Stimulated activated CD8-positive, alpha-beta memory T cell treated with anti-CD3 and anti-CD28 coated beads, Interleukin-7, amount 100 ng/mL, for 48 hours (primary cell): Measurements from ENCODE around the gene ZMYND11.
"Not testable (repeated sequence)": the region's sequence is repeated elsewhere in the genome, so short reads cannot be mapped to it uniquely, and the experiment has no call there.

Experiments used
- DNase-seq, 2 donors: peaks; one replicate each; pipeline ENCODE4 v3.0.0-alpha.2; 2020; ENCODE audit warnings: low read depth in 1 of 2; ENCODE audit errors: extremely low read depth in 1 of 2

Gene ZMYND11

DNA sequence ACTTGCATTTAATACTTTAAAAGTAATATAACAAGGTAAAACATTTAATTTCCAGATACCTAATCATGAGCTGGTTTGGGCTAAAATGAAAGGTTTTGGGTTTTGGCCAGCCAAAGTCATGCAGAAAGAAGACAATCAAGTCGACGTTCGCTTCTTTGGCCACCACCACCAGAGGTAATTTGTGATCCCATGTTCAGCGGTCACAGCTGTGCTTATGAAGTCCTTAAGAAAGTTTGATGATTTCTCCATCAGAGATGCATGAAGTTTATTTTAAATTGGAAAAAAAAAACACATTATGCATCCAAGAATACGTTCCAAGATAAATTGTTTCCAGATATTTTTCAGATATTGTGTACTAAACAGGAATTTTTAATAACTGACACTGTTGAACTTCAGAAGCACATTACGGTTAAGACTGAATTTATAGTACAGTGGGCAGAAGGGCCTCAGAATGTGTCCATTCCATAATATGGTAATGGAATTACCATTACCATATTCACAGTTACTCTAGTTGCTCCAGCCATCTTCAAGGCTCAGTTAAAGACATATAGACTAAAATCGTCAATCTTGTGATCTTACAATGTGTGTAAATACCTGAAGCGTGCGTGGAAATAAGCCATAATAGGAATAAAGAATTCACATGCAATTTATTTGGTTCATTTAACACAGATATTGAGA lies 106.8 kb downstream of the ZMYND11 start:
- DNase-seq: no peak

DNA sequence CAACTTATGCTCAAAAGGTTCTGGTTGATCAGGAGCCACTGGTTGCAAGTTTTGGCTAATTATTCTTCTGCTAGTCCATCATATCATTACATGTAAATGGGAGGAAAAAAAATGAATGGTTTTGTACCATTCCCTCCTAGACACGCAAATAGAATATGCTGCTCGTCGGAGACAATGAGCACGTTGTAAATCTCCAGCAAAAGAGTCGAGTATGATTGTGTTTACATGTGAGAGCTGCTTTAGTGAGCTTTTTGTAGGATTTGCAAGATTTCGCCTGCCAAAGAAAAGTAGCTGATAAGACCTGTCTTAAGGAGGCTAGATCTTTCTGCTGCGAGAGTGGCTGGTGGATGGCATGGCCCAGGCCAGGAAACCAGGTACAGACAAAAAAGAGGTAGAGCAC lies 109.0 kb downstream of the ZMYND11 start:
- DNase-seq: no peak

DNA sequence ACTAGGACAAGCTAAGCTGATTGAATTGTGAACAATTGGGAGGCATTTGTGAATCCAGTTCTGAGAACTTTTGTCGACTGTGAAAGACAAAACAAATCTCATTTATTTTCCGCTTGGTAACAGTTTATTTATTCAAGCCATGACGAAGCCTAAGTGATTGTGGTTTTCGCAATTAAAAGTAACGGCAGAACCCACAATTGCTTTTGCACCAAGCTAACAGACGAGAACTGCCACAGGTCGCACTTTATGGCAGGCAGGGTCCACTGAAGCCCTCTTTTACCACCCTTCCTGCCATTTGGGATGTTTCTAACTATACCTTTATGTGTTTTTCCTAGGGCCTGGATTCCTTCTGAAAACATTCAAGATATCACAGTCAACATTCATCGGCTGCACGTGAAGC lies 111.2 kb downstream of the ZMYND11 start:
- no peak for DNase-seq

DNA sequence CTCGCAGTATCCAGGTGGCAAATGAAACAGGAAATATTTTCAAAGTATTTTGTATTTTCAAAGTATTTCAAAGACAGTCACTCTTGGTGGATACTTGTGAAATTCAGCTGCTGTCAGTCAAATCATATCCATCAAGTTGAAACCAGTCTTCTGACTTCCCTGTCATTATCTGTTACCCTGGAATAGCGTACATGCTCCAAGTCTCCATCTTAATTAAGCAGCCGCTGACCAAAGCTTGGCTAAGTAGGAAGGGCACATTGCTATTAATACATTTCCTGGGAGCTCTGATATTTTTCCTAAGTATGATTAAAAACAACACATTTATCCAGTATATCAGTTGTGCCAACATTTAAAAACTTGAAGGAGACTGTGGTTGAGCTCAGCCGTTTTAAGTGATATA lies 112.2 kb downstream of the ZMYND11 start:
- no peak for DNase-seq

DNA sequence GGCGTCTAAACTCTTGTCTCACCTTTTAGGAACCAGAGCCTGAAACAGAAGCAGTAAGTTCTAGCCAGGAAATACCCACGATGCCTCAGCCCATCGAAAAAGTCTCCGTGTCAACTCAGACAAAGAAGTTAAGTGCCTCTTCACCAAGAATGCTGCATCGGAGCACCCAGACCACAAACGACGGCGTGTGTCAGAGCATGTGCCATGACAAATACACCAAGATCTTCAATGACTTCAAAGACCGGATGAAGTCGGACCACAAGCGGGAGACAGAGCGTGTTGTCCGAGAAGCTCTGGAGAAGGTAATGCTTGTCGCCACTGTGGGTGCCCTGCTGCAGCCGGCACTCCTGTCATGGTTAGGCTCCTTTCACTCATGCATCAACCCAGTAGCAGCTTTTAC lies 113.1 kb downstream of the ZMYND11 start:
- no peak for DNase-seq

DNA sequence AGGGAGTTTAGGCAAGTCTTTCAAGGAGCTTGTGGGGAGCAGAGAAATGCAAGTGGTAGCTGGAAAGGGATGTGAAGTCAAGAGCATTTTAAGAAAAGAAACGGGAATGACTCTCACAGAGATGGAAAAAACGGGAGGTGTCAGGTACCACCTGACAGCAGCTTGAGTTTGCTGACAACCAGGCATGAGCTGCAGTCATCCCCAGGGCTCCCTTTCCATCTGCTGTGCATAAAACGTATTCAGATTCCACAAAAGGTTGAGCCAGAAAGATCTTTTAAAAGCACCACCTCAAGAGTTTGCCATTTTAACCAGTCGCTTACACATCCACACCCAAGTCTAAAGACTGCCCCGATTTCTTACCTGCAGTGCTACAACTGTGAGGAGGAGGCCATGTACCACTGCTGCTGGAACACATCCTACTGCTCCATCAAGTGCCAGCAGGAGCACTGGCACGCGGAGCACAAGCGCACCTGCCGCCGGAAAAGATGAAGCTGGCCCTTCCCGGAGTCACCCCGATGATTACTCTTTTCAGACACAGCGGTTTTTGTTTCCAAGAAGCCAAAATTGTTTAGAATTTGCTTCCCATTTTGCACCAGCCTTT lies 116.8 kb downstream of the ZMYND11 start:
- DNase-seq: no peak

DNA sequence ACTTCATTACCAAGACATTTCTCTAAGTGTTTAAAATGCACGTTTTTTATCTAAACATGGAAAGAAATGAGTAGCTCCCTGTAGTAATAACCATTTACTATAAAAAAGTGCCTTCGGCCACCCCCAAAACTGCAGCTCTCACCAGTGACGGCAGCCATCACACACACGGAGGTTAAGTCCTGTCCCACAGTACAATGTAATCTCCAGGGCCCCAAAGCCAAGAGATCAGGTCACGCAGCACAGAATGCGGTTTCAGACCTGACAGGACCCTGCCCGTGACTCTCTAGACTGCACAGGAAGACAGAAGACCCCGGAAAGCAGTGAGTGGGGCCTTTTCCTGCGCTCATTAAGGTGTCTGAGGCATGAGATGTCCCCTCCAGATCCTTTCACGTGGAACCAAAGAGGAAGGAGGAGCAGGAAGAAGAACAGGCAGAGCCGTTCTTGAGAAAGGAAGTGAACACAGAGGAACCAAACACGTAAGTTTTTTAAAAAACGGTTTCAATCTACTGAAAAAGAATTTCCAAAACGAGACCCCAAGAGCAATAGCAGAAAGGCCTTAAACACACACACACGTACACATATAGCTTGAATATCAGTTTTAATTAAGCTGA lies 125.7 kb downstream of the ZMYND11 start:
- no peak for DNase-seq

DNA sequence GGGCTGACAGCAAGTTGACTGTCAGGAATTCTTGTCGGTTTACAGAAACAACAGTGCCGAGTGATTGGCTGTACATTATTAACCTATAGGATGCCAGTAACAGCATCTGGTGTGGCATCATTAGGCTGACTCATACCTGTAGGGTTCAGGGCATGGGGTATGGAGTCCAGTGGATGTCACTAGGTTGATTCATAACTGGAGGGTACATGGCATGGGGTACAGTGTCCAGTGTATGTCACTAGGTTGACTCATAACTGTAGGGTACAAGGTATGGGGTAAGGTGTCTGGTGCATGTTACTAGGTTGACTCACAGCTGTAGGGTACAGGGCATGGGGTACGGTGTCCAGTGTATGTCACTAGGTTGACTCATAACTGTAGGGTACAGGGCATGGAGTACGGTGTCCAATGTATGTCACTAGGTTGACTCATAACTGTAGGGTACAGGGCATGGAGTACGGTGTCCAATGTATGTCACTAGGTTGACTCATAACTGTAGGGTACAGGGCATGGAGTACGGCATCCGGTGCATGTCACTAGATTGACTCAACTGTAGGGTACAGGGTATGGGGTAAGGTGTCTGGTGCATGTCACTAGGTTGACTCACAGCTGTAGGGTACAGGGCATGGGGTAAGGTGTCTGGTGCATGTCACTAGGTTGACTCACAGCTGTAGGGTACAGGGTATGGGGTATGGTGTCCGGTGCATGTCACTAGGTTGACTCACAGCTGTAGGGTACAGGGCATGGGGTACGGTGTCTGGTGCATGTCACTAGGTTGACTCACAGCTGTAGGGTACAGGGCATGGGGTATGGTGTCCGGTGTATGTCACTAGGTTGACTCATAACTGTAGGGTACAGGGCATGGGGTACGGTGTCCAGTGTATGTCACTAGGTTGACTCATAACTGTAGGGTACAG lies 129.2 kb downstream of the ZMYND11 start:
- DNase-seq: not testable (repeated sequence)

DNA sequence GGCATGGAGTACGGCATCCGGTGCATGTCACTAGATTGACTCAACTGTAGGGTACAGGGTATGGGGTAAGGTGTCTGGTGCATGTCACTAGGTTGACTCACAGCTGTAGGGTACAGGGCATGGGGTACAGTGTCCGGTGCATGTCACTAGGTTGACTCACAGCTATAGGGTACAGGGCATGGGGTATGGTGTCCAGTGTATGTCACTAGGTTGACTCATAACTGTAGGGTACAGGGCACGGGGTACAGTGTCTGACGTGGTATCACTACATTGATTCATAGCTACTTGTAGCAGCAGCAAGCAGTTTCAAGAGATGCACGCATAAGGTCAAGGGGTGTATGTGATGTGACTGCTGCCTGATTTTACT lies 129.8 kb downstream of the ZMYND11 start:
- not testable (repeated sequence) for DNase-seq

DNA sequence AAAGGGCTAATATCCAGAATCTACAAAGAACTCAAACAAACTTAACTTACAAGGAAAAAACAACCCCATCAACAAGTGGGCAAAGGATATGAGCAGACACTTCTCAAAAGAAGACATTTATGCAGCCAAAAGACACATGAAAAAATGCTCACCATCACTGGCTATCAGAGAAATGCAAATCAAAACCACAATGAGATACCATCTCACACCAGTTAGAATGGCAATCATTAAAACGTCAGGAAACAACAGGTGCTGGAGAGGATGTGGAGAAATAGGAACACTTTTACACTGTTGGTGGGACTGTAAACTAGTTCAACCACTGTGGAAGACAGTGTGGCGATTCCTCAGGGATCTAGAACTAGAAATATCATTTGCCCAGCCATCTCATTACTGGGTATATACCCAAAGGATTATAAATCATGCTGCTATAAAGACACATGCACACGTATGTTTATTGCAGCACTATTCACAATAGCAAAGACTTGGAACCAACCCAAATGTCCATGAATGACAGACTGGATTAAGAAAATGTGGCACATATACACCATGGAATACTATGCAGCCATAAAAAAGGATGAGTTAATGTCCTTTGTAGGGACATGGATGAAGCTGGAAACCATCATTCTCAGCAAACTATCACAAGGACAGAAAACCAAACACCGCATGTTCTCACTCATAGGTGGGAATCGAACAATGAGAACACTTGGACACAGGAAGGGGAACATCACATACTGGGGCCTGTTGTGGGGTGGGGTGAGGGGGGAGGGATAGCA lies 130.7 kb downstream of the ZMYND11 start:
- DNase-seq: not testable (repeated sequence)

DNA sequence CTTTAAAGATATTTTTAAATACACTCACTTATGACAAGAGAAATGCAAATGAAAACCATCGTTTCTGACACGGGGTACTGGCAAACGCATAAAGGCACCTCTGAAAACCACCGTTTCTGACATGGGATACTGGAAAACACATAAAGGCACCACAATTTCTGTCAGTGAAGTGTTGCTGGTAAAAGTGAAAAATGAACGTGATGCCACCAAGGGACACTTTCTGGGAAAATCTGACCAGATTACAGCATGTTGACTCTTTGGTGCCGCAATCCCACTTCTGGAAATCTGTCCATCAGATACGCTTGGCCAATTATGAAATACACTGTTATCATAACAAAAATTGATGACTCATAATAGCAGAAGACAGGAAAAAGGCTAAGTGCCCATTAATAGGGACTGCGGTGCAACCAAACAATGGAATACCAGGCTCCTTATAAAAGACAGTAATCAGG lies 131.7 kb downstream of the ZMYND11 start:
- no peak for DNase-seq

DNA sequence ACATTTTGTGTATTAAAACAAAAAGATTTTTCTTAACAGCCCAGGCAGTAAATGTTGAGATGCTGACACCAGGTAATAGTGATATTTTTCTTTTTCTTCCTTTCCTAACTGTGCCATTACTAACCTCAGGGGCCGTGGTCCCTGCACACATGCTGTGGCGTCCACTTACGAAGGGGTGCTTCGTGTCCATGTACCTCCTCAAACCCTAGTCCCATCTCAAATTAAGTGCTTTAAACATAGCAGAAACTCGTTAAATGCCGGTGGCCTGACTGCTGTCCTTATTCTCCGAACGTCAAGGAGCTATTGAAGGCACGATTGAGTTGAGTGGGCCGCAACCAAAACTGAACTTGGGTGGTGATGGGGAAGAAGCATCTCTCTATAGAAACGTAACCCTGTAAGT lies 132.4 kb downstream of the ZMYND11 start:
- no peak for DNase-seq

DNA sequence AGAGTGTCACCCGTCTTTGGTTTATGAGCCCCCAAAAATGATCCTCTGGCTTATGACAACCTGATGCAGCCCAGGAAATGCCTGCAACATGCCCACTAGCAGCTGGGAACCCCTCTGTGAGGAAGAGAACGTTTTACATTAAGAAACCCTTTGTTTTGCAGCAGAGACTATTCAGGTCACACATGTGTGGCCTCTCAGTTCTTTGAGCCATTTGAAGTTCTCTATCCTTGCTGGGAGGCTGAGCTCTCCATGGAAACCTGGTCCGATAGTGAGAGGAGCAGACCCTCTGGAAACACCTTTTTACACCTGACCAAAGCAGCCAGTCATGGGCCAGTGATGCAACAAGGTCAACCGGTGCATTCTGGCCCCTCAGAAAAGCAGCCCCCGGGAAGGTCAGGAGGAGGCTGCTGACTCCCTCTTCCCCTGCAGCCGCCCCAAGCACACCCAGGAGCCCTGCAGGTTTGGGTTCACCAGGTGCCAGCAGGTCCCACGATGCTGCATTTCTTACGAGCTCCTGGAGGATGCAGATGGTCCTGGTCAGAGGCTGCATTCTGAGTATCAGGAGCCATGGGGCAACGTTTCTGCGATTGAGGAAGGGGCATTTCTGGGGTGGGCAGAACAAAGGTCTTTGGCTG lies 134.3 kb downstream of the ZMYND11 start:
- DNase-seq: no peak

DNA sequence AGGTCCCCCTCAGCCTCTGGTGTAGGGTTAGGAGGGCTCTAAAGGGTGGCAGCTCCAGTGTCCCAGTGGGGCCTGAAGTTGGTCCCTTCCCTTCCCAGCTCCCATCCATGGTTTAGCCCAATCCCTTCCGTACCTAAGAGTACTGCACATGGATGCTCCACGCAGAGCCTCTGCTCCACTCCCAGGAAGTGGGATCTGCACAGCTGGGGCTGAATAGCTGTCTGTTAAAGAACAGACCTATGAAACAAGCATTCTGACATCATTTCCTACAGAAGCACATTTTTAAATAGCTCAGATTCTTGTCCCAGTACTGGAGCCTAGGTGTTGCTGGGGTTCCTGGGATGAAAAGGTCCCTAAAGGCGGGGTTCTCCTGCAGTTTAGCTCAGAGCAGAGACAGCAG lies 135.9 kb downstream of the ZMYND11 start:
- DNase-seq: no peak

DNA sequence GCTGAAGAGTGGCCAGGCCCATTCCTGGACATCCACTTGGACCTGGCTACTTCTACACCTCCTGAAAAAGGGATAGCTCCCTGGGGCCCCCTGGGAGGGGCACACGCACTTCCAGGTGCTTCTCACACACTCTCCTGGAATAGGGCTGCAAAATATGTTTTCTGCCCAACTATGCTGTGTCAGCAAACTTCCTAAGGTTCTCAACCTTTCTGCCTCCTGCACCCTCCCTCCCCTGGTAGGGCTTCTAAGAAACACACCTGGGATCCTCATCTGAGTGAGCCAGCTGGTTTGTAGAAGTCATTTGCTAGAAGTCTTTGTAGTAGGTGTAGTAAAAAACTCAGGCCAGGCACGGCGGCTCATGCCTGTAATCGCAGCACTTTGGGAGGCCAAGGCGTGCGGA lies 136.5 kb downstream of the ZMYND11 start:
- no peak for DNase-seq

DNA sequence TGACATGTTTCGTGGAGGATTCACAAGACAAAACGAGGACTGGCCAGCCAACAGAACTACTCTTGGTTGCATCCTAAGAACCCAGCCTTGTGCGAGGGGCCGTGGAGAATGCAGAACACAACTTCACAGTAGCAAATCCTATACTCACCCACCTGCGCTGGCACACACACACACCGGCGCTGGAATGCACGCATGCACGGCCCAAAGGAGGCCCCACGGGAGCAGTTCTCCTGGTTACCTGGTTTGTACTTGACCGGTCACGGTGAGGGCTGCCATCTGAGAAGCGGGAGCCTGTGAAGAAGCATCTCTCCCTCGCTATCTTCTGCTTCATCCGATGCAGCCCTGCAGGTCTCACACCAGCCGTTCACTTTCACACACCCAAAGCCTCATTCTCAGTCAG lies 137.8 kb downstream of the ZMYND11 start:
- no peak for DNase-seq

DNA sequence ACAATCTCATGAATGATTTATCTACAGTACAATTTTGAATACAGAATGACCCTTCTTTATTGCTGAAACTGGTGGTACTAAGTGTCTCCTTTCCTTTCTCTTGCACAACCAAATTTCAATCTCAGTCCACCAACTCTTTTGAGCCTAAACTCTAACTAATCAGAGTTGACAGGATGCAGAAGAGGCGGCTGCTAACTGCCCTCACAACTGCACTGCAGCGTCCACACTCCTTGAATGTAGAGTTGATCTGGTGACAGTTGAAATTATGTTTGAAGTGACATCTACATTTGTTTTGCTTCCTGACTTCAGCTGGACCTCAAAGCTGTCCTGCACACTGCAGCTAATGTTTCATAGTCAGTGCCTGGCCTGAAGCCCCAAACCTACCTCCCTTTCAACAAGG lies 139.6 kb downstream of the ZMYND11 start:
- no peak for DNase-seq

DNA sequence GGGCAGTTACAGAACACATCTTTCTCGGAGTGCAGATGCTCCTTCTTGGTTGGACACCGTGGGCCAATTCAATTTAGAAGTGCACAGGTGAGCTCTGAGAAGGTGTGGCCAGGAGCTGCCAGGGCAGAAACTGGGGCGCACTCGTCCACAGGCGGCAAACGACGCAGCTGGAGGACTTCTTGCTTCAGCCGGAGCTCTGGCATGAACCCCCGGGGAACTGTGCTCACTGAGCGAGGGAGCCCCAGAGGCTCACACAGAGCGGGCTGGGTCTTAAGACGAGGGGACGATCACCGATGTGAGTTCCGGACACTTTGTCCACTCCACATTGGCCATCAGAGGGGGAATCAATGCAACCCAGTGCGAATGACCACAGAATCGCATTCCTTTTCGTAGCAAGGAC lies 140.4 kb downstream of the ZMYND11 start:
- DNase-seq: no peak

DNA sequence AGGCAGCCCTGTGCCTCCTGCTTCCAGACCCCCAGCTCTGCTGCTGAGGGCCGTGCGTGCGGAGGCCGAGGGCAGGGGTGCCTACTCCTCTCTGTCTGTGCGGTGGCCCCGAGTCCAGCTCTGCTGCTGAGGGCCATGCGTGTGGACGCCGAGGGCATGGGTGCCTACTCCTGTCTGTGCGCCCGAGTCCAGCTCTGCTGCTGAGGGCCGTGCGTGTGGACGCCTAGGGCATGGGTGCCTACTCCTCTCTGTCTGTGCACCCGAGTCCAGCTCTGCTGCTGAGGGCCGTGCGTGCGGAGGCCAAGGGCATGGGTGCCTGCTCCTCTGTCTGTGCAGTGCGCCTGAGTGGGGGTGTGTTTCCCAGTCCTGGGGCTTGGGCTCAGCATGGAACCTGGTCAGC lies 142.7 kb downstream of the ZMYND11 start:
- DNase-seq: no peak

DNA sequence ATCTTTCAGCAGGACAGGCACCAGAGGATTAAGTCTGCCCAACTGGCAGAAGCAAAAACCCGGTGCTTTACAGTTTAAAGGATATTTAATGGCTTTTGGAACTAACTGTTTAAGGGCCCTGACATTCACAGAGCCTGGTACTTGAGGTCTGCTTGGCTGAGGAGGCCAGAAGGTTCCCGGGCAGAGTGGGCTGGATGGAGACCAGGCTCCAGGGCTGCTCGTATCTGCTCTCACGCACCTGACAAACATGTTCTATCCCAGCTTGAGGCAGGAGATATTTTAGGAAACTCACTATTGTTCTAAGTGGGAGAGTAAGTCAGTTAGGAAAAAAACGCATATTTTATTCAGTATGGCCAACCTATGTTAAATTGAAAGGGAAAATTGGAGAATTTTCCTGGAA lies 143.5 kb downstream of the ZMYND11 start:
- no peak for DNase-seq
